Hepatocyte (in vitro differentiated cells): Measurements from ENCODE around the gene KRTAP12-4.

ENCODE experiments used
- EZH2 ChIP-seq: fragments of 200-600 bp; sonication (generic); IDR thresholded peaks from 2 replicates; pipeline ENCODE4 v1.6.1; 2016; ENCODE audit warnings: antibody characterized with exemption, mild to moderate bottlenecking, borderline replicate concordance
- TF ChIP-seq, protein P1 (sequence below): fragments of 200-600 bp; sonication (generic); IDR thresholded peaks from 2 replicates; pipeline ENCODE4 v1.5.1; 2016; ENCODE audit warnings: antibody characterized with exemption, mild to moderate bottlenecking; ENCODE audit not compliant: poor library complexity

DNA sequence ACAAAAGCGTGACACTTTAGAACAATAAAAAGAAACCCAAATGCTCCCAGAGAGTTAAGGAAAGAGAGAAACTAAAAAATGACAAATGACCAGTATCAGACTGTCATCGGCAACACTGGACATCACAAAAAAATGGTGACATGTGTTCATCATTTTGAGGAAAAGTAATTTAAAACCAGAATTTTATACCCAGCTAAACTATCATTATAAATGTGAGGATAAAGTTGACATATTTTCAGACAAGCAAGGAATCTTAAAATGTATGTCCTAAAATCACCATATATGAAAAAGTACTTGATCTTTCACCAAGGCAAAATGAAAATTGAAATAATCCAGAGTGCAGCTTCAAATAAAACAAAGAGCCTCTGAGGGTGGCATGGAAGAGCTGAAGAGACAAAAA lies 9.6 kb downstream of the KRTAP12-4 start:
- TF ChIP-seq EZH2: no peak
- TF ChIP-seq, protein P1, sequence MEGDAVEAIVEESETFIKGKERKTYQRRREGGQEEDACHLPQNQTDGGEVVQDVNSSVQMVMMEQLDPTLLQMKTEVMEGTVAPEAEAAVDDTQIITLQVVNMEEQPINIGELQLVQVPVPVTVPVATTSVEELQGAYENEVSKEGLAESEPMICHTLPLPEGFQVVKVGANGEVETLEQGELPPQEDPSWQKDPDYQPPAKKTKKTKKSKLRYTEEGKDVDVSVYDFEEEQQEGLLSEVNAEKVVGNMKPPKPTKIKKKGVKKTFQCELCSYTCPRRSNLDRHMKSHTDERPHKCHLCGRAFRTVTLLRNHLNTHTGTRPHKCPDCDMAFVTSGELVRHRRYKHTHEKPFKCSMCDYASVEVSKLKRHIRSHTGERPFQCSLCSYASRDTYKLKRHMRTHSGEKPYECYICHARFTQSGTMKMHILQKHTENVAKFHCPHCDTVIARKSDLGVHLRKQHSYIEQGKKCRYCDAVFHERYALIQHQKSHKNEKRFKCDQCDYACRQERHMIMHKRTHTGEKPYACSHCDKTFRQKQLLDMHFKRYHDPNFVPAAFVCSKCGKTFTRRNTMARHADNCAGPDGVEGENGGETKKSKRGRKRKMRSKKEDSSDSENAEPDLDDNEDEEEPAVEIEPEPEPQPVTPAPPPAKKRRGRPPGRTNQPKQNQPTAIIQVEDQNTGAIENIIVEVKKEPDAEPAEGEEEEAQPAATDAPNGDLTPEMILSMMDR: no peak
